ENCODE results near the gene ID3.
"Not testable (repeated sequence)": the region's sequence is repeated elsewhere in the genome, so short reads cannot be mapped to it uniquely, and the experiment has no call there.

ID3 gene

GRCh38 chr1:23588749-23589548, 29.6 kb upstream of the ID3 start:
- DNase-seq = no peak

GRCh38 chr1:23585321-23586022, 26.2 kb upstream of the ID3 start:
- peak; percentile 99 for DNase-seq

GRCh38 chr1:23583727-23584126, 24.4 kb upstream of the ID3 start:
- not testable (repeated sequence) for DNase-seq

GRCh38 chr1:23582820-23583219, 23.5 kb upstream of the ID3 start:
- no peak for DNase-seq

GRCh38 chr1:23581219-23581618, 21.9 kb upstream of the ID3 start:
- DNase-seq = peak; percentile 37

GRCh38 chr1:23578997-23579363, 19.7 kb upstream of the ID3 start:
- peak; percentile 31 for DNase-seq

- no peak for DNase-seq
Measured at GRCh38 chr1:23578311-23578996, 19.2 kb upstream of the ID3 start.

- peak; percentile 94 for DNase-seq
Measured at GRCh38 chr1:23577056-23578004, 18.0 kb upstream of the ID3 start.

- DNase-seq = peak; percentile 33
Measured at GRCh38 chr1:23576338-23577055, 17.2 kb upstream of the ID3 start.

GRCh38 chr1:23575226-23575810, 16.0 kb upstream of the ID3 start:
- DNase-seq = peak; percentile 40

GRCh38 chr1:23574265-23574754, 15.0 kb upstream of the ID3 start:
- no peak for DNase-seq

GRCh38 chr1:23573574-23574182, 14.4 kb upstream of the ID3 start:
- no peak for DNase-seq

GRCh38 chr1:23571465-23571864, 12.2 kb upstream of the ID3 start:
- DNase-seq = no peak

- DNase-seq = no peak
Measured at GRCh38 chr1:23570001-23570691, 10.8 kb upstream of the ID3 start.

- no peak for DNase-seq
Measured at GRCh38 chr1:23568608-23569383, 9.5 kb upstream of the ID3 start.

- peak; percentile 56 for DNase-seq
Measured at GRCh38 chr1:23567996-23568607, 8.8 kb upstream of the ID3 start.

- DNase-seq = no peak
Measured at GRCh38 chr1:23567629-23567995, 8.3 kb upstream of the ID3 start.

- DNase-seq = no peak
Measured at GRCh38 chr1:23566304-23566703, 7.0 kb upstream of the ID3 start.

GRCh38 chr1:23565776-23566175, 6.5 kb upstream of the ID3 start:
- DNase-seq = no peak
